Measurements from ENCODE around the gene KCNJ4. TPM values are rescaled to one million over a fixed set of nuclear protein-coding genes. Genes with fewer than 3 reads are reported as not detected.

The KCNJ4 gene
- total RNA-seq, 2 experiments from 2014 or later: not detected

DNA sequence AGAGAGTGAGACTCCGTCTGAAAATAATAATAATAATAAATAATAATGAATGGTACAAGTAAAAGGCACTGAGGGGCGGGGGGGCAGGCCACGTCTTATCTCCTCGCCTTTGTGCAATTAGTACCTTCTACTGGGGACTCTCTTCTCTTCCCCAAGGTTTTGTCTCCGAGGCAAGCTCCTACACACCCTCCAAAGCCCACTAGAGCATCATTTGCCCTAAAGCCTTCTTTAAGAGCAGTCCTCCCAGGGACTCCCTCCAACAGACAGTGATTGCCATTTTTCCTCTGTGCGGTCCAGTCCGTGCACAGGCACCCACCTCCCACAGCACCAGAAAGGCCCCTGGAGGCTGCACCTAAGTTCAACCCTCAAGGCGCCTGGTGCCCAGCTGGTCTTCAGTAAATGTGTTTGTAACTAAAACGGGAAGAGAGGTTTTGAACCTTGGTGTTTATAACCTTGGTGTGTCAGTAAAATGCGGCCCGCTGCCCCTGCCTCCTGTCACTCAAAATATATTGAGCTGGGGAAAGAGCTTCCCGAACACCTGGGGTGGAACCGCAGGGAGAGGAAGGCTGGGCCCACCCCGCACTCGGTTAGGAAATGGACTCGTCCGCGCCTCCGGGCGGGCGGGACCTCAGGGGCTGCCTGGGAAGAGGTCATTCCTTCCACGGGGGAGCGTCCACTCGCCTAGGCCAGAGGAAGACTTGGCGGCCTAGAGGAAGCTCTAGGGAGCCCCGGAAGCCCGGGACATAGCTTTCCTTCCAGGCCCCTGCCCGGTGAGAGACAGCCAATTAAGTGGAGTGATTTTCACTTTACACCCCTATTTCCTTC is 8.2 kb upstream of the KCNJ4 start:
- Histone ChIP-seq H2AFZ (ENCODE audit: low read length) (no peak overlapping the region; the same call in 1 of the 2 replicates), H3K9me3 (ENCODE audit: low read length) (no peaks in the 10 kb centered on the region), H3K4me1 (ENCODE audit: insufficient read depth, low read length, poor library complexity, severe bottlenecking) (peaks cover 34% of the 10 kb centered on the region), H3K4me2 (ENCODE audit: low read length) (peak overlapping the region; percentile 42; the same call in 1 of the 2 replicates), H3K36me3 (ENCODE audit: insufficient read depth, low read length) (no peaks in the 10 kb centered on the region), H4K20me1 (ENCODE audit: insufficient read depth, low read length) (no peaks in the 10 kb centered on the region), H3K9me2 (ENCODE audit: insufficient read depth, low read length) (no peaks in the 10 kb centered on the region), H3K27ac (ENCODE audit: low read depth, low read length, poor library complexity, severe bottlenecking) (no peak overlapping the region), H3K4me3 (ENCODE audit: low read depth, low read length, poor library complexity, severe bottlenecking) (no peak overlapping the region), H3K79me2 (ENCODE audit: insufficient read depth, low read depth, low read length) (no peaks in the 10 kb centered on the region)
- TF ChIP-seq, protein P1, sequence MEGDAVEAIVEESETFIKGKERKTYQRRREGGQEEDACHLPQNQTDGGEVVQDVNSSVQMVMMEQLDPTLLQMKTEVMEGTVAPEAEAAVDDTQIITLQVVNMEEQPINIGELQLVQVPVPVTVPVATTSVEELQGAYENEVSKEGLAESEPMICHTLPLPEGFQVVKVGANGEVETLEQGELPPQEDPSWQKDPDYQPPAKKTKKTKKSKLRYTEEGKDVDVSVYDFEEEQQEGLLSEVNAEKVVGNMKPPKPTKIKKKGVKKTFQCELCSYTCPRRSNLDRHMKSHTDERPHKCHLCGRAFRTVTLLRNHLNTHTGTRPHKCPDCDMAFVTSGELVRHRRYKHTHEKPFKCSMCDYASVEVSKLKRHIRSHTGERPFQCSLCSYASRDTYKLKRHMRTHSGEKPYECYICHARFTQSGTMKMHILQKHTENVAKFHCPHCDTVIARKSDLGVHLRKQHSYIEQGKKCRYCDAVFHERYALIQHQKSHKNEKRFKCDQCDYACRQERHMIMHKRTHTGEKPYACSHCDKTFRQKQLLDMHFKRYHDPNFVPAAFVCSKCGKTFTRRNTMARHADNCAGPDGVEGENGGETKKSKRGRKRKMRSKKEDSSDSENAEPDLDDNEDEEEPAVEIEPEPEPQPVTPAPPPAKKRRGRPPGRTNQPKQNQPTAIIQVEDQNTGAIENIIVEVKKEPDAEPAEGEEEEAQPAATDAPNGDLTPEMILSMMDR (conservative IDR thresholded peaks at IDR 0.05; ENCODE audit: low read length): no peak
- no peak for TF ChIP-seq EZH2phosphoT487 (IDR thresholded peaks at IDR 0.05; ENCODE audit: borderline replicate concordance, low read depth, low read length)
- peak; percentile 62 for DNase-seq (ENCODE audit: low spot score)
- intact Hi-C loops (cut with micrococcal nuclease; ENCODE audit: unreplicated experiment): loop anchor here (5.0 kb wide), 2 partner anchors 109 to 411 kb away; partner anchors contain the start of gene DMC1
- ChIA-PET POLR2A (interaction anchor here (0.6 kb wide), 1 partner anchor 183 kb away, joined by 3 read pairs; no protein-coding TSS in a partner anchor), CTCF (ENCODE audit: unreplicated experiment) (interaction anchor here (0.6 kb wide), 2 partner anchors 62 to 148 kb away, joined by 3 read pairs; no protein-coding TSS in a partner anchor)
- no TSS peak for BruUV-seq (replicated peaks)

DNA sequence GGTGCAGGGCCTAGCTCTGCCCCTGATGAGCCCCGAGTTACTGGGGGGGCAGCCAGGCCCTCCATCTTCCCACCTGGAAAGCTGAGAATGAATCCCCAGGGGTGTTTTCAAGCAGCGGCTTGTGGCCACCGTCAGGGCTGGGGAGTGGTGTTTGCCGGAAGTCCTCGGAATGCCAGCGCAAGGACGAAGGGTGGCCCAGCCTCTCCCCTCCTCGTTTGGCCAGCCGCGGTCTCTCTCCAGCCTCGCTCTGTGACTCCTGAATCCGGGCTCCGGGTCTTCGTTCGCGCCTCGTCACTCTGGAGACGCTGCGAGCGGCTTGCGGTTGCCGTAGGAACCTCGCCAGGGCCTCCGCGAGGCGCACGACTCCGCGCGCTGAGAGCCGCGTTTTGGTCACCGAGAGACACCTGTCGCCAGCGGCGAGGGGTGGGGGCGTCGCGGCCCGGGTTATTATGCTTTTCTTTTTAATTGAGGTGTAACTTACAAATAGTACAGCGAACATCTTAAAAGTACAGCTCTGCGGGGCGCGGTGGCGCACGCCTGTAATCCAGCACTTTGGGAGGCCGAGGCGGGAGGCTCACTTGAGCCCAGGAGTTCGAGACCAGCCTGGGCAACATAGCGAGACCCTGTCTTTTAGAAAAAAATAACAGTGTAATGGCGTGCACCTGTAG is 6.5 kb upstream of the KCNJ4 start:
- BruUV-seq (replicated peaks): no TSS peak
- CTCF ChIA-PET (ENCODE audit: unreplicated experiment): no interaction called here
- no peaks in the 10 kb centered on the region for H3K9me2 ChIP-seq (ENCODE audit: insufficient read depth, low read length)
- no peak for TF ChIP-seq EZH2phosphoT487 (IDR thresholded peaks at IDR 0.05; ENCODE audit: borderline replicate concordance, low read depth, low read length)
- TF ChIP-seq, protein P1 (conservative IDR thresholded peaks at IDR 0.05; ENCODE audit: low read length): no peak
- no peaks in the 10 kb centered on the region for H3K9me3 ChIP-seq (ENCODE audit: low read length)
- H4K20me1 ChIP-seq (ENCODE audit: insufficient read depth, low read length): no peaks in the 10 kb centered on the region
- DNase-seq (ENCODE audit: low spot score): peak; percentile 80
- intact Hi-C loops (cut with micrococcal nuclease; ENCODE audit: unreplicated experiment): loop anchor here (5.0 kb wide), 2 partner anchors 111 to 409 kb away; partner anchors contain the start of gene DMC1
- H3K27ac ChIP-seq (ENCODE audit: low read depth, low read length, poor library complexity, severe bottlenecking): no peak overlapping the region
- POLR2A ChIA-PET: no interaction called here
- H3K36me3 ChIP-seq (ENCODE audit: insufficient read depth, low read length): no peaks in the 10 kb centered on the region
- H3K4me2 ChIP-seq (ENCODE audit: low read length): peak overlapping the region; percentile 55
- H3K4me1 ChIP-seq (ENCODE audit: insufficient read depth, low read length, poor library complexity, severe bottlenecking): peaks cover 34% of the 10 kb centered on the region
- 0 out of 2 replicates have a peak overlapping the region, but pooled peaks have one; percentile 18 for H2AFZ ChIP-seq (ENCODE audit: low read length)
- H3K4me3 ChIP-seq (ENCODE audit: low read depth, low read length, poor library complexity, severe bottlenecking): no peak overlapping the region
- H3K79me2 ChIP-seq (ENCODE audit: insufficient read depth, low read depth, low read length): no peaks in the 10 kb centered on the region

Data from OCI-LY7 (cell line).